ENCODE measurements around the gene ZNF891.
A peak's percentile ranks its signal among the peaks of the same experiment; 100 is the strongest.

The ZNF891 gene

GRCh38 chr12:133130808-133131128 lies 694 bp upstream of the ZNF891 start:
- H3K27ac ChIP-seq: peak overlapping the region; percentile 82
- TF ChIP-seq, protein P1, sequence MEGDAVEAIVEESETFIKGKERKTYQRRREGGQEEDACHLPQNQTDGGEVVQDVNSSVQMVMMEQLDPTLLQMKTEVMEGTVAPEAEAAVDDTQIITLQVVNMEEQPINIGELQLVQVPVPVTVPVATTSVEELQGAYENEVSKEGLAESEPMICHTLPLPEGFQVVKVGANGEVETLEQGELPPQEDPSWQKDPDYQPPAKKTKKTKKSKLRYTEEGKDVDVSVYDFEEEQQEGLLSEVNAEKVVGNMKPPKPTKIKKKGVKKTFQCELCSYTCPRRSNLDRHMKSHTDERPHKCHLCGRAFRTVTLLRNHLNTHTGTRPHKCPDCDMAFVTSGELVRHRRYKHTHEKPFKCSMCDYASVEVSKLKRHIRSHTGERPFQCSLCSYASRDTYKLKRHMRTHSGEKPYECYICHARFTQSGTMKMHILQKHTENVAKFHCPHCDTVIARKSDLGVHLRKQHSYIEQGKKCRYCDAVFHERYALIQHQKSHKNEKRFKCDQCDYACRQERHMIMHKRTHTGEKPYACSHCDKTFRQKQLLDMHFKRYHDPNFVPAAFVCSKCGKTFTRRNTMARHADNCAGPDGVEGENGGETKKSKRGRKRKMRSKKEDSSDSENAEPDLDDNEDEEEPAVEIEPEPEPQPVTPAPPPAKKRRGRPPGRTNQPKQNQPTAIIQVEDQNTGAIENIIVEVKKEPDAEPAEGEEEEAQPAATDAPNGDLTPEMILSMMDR (conservative IDR thresholded peaks at IDR 0.05): no peak
- no peak for TF ChIP-seq ZFX (IDR thresholded peaks at IDR 0.05)

GRCh38 chr12:133129368-133130037 lies 571 bp downstream of the ZNF891 start:
- H3K27ac ChIP-seq: peak overlapping the region; percentile 82

GRCh38 chr12:133124674-133125073 lies 5.4 kb downstream of the ZNF891 start:
- no peak overlapping the region for H3K27ac ChIP-seq
- TF ChIP-seq, protein P1 (conservative IDR thresholded peaks at IDR 0.05): no peak
- TF ChIP-seq ZFX (IDR thresholded peaks at IDR 0.05): no peak

More at GRCh38 chr12:133129368-133130037, 571 bp downstream of the ZNF891 start:
- no peak for TF ChIP-seq ZFX (IDR thresholded peaks at IDR 0.05)
- TF ChIP-seq, protein P1 (conservative IDR thresholded peaks at IDR 0.05): no peak

DNA sequence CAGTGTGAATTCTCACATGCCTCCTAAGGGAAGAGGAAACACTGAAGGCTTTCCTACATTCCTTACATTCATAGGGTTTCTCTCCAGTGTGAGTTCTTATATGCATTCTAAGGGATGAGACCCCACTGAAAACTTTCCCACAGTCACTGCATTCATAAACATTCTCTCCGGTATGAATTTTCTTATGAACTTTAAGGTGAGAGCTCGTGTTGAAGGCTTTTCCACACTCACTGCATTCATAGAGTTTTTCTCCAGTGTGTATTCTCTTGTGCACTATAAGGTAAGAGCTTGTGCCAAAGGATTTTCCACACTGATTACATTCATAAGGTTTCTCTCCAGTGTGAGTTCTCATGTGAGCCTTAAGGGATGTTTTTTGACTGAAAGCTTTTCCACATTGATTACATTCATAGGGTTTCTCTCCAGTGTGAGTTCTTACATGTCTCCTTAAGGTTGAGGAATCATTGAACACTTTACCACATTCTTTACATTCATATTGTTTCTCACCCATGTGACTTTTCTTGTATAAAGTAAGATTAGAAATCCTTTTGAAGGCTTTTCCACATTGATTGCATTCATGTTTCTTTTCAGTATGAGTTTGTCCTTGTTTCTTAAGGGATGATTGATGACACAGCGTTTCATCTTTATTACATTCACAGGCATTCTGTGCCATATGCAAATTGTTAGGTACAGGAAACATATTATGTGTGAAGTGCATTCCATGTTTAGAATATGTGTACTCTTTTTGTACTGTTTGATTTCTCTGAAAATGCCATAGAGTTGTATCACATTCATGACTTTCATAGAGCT lies 9.5 kb downstream of the ZNF891 start:
- TF ChIP-seq, protein P1 (conservative IDR thresholded peaks at IDR 0.05): no peak
- no peak for TF ChIP-seq ZFX (IDR thresholded peaks at IDR 0.05)
- no peak overlapping the region for H3K27ac ChIP-seq

DNA sequence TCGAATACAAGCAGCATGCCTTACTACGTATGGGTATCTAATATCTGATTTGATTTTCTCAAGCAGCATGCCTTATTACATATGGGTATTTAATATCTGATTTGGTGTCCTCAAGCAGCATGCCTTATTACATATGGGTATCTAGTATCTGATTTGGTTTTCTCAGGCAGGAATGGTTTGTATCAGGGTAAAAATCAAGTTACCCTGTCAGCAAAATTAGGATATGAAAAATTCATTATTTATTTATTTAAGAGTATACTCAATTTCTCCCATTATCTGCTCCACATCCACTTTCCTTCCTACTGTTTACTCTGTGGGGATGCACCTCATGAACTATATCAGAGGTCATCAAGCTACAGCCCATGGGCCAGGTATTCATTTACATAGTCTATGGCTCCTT lies 21.9 kb downstream of the ZNF891 start:
- no peak overlapping the region for H3K27ac ChIP-seq
- no peak for TF ChIP-seq ZFX (IDR thresholded peaks at IDR 0.05)
- TF ChIP-seq, protein P1 (conservative IDR thresholded peaks at IDR 0.05): no peak

DNA sequence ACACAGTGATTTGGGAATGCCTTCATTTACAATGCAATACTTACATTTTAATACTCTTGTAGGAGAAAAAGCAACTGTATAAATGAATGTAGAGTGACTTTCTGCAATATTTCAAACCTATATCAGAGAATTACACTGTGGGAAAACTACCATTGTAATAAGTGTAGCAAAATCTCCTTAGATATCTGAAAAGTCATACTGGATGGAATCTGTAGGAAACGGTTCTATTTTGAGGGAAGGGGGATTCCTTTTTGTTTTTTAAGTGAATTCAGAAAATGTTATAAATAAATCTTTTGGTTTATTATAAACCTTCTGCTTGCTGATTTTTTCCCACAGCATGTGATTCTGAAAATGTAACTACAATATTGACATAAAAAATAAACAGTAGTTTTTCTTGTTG lies 23.0 kb downstream of the ZNF891 start:
- H3K27ac ChIP-seq: no peak overlapping the region
- TF ChIP-seq, protein P1 (conservative IDR thresholded peaks at IDR 0.05): no peak
- TF ChIP-seq ZFX (IDR thresholded peaks at IDR 0.05): no peak

DNA sequence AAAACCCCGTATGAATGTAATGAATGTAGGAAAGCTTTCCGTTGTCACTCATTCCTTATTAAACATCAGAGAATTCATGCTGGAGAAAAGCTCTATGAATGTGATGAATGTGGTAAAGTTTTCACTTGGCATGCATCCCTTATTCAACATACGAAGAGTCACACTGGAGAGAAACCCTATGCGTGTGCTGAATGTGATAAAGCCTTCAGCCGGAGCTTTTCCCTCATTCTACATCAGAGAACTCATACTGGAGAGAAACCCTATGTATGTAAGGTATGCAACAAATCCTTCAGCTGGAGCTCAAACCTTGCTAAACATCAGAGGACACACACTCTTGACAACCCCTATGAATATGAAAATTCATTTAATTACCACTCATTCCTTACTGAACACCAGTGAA lies 23.8 kb downstream of the ZNF891 start:
- H3K27ac ChIP-seq: no peak overlapping the region
- TF ChIP-seq, protein P1 (conservative IDR thresholded peaks at IDR 0.05): no peak
- TF ChIP-seq ZFX (IDR thresholded peaks at IDR 0.05): no peak

Data from C4-2B (cell line).